HepG2 (cell line): ENCODE data around the gene ASIC3. TPM values are rescaled to one million over a fixed set of nuclear protein-coding genes. Genes with fewer than 3 reads are reported as not detected.

Experiments used
- ARNT2 ChIP-seq: sonication (generic); formaldehyde crosslinking; IDR thresholded peaks from 2 replicates; pipeline ENCODE4 v1.8.0; 2022; ENCODE audit warnings: mild to moderate bottlenecking, low read depth, missing genetic modification reagents, moderate library complexity
- DR1 ChIP-seq: sonication (generic); formaldehyde crosslinking; IDR thresholded peaks from 2 replicates; pipeline ENCODE4 v1.8.0; 2021; ENCODE audit warnings: mild to moderate bottlenecking, missing genetic modification reagents, inconsistent platforms
- IKZF1 ChIP-seq: fragments of 450-650 bp; IDR thresholded peaks from 2 replicates; pipeline ENCODE4 v1.7.1; 2016
- KLF13 ChIP-seq: sonication (generic); formaldehyde crosslinking; IDR thresholded peaks from 2 replicates; pipeline ENCODE4 v1.4.0; 2020; ENCODE audit warnings: mild to moderate bottlenecking, missing genetic modification reagents
- MTF1 ChIP-seq: sonication (generic); formaldehyde crosslinking; IDR thresholded peaks from 2 replicates; pipeline ENCODE4 v1.5.0; 2020; ENCODE audit warnings: missing genetic modification reagents
- MXI1 ChIP-seq: IDR thresholded peaks from 3 replicates; pipeline ENCODE4 v1.6.1; 2012; ENCODE audit warnings: low read depth, low read length, inconsistent platforms, borderline replicate concordance
- MYNN ChIP-seq: sonication (generic); formaldehyde crosslinking; IDR thresholded peaks from 2 replicates; pipeline ENCODE4 v1.4.0; 2020; ENCODE audit warnings: mild to moderate bottlenecking, low read depth, missing genetic modification reagents
- NFKB2 ChIP-seq: sonication (generic); formaldehyde crosslinking; IDR thresholded peaks from 2 replicates; pipeline ENCODE4 v1.4.0; 2020; ENCODE audit warnings: missing genetic modification reagents, borderline replicate concordance
- POGK ChIP-seq: sonication (generic); formaldehyde crosslinking; conservative IDR thresholded peaks from 2 replicates; pipeline ENCODE4 v1.8.0; 2022; ENCODE audit warnings: mild to moderate bottlenecking, moderate library complexity, missing genetic modification reagents
- RBAK ChIP-seq: sonication (generic); formaldehyde crosslinking; IDR thresholded peaks from 2 replicates; pipeline ENCODE4 v1.5.1; 2020; ENCODE audit warnings: mild to moderate bottlenecking, missing genetic modification reagents
- RNF2 ChIP-seq: fragments of 450-650 bp; conservative IDR thresholded peaks from 2 replicates; pipeline ENCODE4 v1.6.1; 2016; ENCODE audit warnings: low read depth
- SIX4 ChIP-seq: sonication (generic); formaldehyde crosslinking; IDR thresholded peaks from 2 replicates; pipeline ENCODE4 v1.4.0; 2020; ENCODE audit warnings: missing genetic modification reagents
- SOX6 ChIP-seq, 2 experiments: fragments of 450-650 bp in 1 of 2; sonication (generic) in 1 of 2; formaldehyde crosslinking in 1 of 2; IDR thresholded peaks; 2 replicates each; pipeline versions ENCODE4 v1.4.0 to v1.6.1; 2017 to 2020; ENCODE audit warnings: antibody characterized with exemption in 1 of 2, mild to moderate bottlenecking in 1 of 2, missing genetic modification reagents in 1 of 2
- WIZ ChIP-seq: sonication (generic); formaldehyde crosslinking; IDR thresholded peaks from 2 replicates; pipeline ENCODE4 v1.5.1; 2020; ENCODE audit warnings: mild to moderate bottlenecking, missing genetic modification reagents
- ZBTB20 ChIP-seq: sonication (generic); formaldehyde crosslinking; IDR thresholded peaks from 2 replicates; pipeline ENCODE4 v1.8.1; 2023; ENCODE audit warnings: missing genetic modification reagents, low read depth, mild to moderate bottlenecking, borderline replicate concordance
- ZNF317 ChIP-seq: sonication (generic); formaldehyde crosslinking; IDR thresholded peaks from 2 replicates; pipeline ENCODE4 v1.5.0; 2020; ENCODE audit warnings: mild to moderate bottlenecking, missing genetic modification reagents
- ZNF574 ChIP-seq: sonication (generic); formaldehyde crosslinking; IDR thresholded peaks from 2 replicates; pipeline ENCODE4 v1.4.0; 2020; ENCODE audit warnings: missing genetic modification reagents
- ZNF788 ChIP-seq: sonication (generic); formaldehyde crosslinking; IDR thresholded peaks from 2 replicates; pipeline ENCODE4 v1.5.0; 2020; ENCODE audit warnings: mild to moderate bottlenecking, missing genetic modification reagents, borderline replicate concordance
- polyA plus RNA-seq, 8 experiments: library from polyadenylated mRNA; depleted of rRNA in 3 of 8; stranded (reverse) in 7 of 8; unstranded in 1 of 8; fragments of >200 nt; fragmentation: Illumina TruSeq in 4 of 8; extraction: Trizol in 4 of 8; gene quantifications; 2 replicates each; pipeline versions ENCODE4 v1.2.1 to v1.2.3, GENCODE V29; 2011 to 2016; ENCODE audit warnings: low read depth in 4 of 8, missing spikeins in 1 of 8, mixed read lengths in 1 of 8; ENCODE audit not compliant: insufficient read depth in 1 of 8
- total RNA-seq, 5 experiments: library from RNA; depleted of rRNA; stranded (reverse); fragments of >200 nt; fragmentation: Illumina TruSeq; extraction: Trizol; gene quantifications; 2 replicates each; pipeline ENCODE4 v1.2.3, GENCODE V29; 2016; ENCODE audit warnings: low read depth in 1 of 5
- TF ChIP-seq, protein P1 (sequence below): IDR thresholded peaks from 2 replicates; pipeline ENCODE4 v1.6.1; 2016; ENCODE audit warnings: mild to moderate bottlenecking
- TF ChIP-seq, protein P2 (sequence below): IDR thresholded peaks from 2 replicates; pipeline ENCODE4 v1.6.1; 2016; ENCODE audit warnings: missing compliant biosample characterization, missing genetic modification reagents, borderline replicate concordance

The ASIC3 gene
- total and polyA plus RNA-seq, 2 of the 13 experiments (the other 11 are each of a cell fraction or from before 2014, with no cell fraction given): 0.51 TPM; not detected in 1

GRCh38 chr7:151057989-151058780 is 9.9 kb downstream of the ASIC3 start (continued):
- TF ChIP-seq, protein P1, sequence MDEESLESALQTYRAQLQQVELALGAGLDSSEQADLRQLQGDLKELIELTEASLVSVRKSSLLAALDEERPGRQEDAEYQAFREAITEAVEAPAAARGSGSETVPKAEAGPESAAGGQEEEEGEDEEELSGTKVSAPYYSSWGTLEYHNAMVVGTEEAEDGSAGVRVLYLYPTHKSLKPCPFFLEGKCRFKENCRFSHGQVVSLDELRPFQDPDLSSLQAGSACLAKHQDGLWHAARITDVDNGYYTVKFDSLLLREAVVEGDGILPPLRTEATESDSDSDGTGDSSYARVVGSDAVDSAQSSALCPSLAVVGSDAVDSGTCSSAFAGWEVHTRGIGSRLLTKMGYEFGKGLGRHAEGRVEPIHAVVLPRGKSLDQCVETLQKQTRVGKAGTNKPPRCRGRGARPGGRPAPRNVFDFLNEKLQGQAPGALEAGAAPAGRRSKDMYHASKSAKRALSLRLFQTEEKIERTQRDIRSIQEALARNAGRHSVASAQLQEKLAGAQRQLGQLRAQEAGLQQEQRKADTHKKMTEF (CRISPR knock-in tag): peak; percentile 60; the same call in 1 of the 2 replicates
- TF ChIP-seq, protein P2, sequence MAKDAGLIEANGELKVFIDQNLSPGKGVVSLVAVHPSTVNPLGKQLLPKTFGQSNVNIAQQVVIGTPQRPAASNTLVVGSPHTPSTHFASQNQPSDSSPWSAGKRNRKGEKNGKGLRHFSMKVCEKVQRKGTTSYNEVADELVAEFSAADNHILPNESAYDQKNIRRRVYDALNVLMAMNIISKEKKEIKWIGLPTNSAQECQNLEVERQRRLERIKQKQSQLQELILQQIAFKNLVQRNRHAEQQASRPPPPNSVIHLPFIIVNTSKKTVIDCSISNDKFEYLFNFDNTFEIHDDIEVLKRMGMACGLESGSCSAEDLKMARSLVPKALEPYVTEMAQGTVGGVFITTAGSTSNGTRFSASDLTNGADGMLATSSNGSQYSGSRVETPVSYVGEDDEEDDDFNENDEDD (CRISPR knock-in tag): peak; percentile 44; the same call in 1 of the 2 replicates
- TF ChIP-seq ZBTB20 (CRISPR knock-in tag) (0 out of 2 replicates have a peak, but pooled peaks have one; percentile 31), RNF2 (no peak), MXI1 (peak; percentile 63; the same call in 1 of the 3 replicates), SOX6 (IDR thresholded peaks at IDR 0.05) (no peak), SOX6 (CRISPR knock-in tag; IDR thresholded peaks at IDR 0.05) (peak; percentile 70), WIZ (CRISPR knock-in tag) (no peak), ZNF788 (CRISPR knock-in tag) (peak; percentile 3; the same call in 1 of the 2 replicates), MYNN (0 out of 2 replicates have a peak, but pooled peaks have one; percentile 17), IKZF1 (no peak), SIX4 (CRISPR knock-in tag) (peak; percentile 60), RBAK (CRISPR knock-in tag) (no peak), KLF13 (0 out of 2 replicates have a peak, but pooled peaks have one; percentile 51), ZNF574 (CRISPR knock-in tag) (peak; percentile 93), ARNT2 (CRISPR knock-in tag) (peak; percentile 86), MTF1 (CRISPR knock-in tag) (0 out of 2 replicates have a peak, but pooled peaks have one; percentile 28), NFKB2 (CRISPR knock-in tag) (peak; percentile 75; the same call in 1 of the 2 replicates), POGK (CRISPR knock-in tag) (peak; percentile 80), DR1 (CRISPR knock-in tag) (peak; percentile 78; the same call in 1 of the 2 replicates), ZNF317 (CRISPR knock-in tag) (no peak)
